HG02798 (cell line): ENCODE measurements around the gene PROCR.
A peak's percentile ranks its signal among the peaks of the same experiment; 100 is the strongest.
"Not testable (repeated sequence)": the region's sequence is repeated elsewhere in the genome, so short reads cannot be mapped to it uniquely, and the experiment has no call there.

ENCODE experiments used
- ATAC-seq: cut with Tn5 transposase; IDR thresholded peaks from one replicate; pipeline ENCODE4 v1.9.1; 2021; ENCODE audit warnings: mild to moderate bottlenecking; ENCODE audit not compliant: unreplicated experiment, poor library complexity

PROCR gene

GRCh38 chr20:35171753-35172433 lies at the start of gene PROCR:
Gene PROCR, plus strand, starts transcription at chr20:35172072. Its CDS starts 83 bp downstream, at chr20:35172155.
- ATAC-seq = no peak

GRCh38 chr20:35122756-35123405 lies 49.0 kb upstream of the PROCR start:
- no peak for ATAC-seq

DNA sequence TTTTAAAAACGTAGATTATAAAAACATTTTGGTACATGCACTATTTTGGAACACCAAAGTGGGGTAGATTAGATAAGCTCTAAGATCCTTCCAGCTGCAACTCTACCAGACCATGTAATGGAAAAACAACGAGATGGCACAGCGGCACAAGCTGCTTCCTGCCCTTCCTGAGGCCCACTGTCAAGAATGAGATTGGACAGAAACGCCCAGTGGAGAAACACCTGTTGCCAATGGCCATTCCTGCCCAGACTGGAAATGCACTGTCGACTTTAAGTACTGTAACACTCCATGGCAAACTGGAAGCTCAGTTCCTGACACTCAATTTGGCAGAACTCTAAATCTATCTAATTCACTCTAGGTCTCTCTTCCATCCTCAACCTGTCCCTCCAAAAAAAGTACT lies 46.1 kb upstream of the PROCR start:
- ATAC-seq = no peak

- ATAC-seq = no peak
Measured at GRCh38 chr20:35129647-35130069, 42.2 kb upstream of the PROCR start.

DNA sequence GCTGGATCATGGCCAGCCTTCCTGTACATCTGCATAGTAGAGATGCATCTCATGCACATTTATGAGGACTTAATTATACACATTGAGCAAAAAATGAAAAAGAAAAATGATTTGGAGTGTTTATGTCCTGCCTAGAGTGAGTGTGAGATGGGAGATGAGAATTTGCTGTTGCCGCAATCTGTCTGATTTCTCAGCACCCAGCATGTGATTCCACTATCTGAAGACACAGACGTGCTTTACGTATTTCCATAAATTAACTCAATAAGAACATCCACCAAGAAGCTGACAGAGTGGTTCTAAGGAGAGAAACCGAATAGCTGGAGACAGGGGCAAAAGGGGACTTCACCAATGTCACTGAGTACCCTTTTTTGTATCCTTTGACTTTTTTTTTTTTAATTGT lies 39.9 kb upstream of the PROCR start:
- ATAC-seq = no peak

- no peak for ATAC-seq
Measured at GRCh38 chr20:35133031-35133430, 38.8 kb upstream of the PROCR start.

DNA sequence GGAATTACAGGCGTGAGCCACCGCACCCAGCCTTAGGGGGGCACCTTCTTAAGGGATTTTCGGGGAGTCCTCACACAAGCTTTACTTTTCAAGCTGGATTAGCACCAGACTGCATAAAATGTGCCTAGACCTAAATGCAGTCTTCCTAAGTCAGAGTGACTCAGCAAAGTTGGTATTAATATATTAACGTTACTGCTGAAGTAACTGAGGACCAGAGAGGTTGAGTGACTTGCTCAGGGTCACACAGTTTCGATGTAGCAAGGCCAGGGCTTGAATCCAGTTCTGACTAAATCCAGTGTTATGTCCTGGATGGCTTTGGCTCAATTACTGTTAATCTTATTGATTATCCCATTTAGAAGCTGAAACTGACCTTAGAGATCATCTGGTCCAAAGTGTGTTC lies 38.1 kb upstream of the PROCR start:
- no peak for ATAC-seq

DNA sequence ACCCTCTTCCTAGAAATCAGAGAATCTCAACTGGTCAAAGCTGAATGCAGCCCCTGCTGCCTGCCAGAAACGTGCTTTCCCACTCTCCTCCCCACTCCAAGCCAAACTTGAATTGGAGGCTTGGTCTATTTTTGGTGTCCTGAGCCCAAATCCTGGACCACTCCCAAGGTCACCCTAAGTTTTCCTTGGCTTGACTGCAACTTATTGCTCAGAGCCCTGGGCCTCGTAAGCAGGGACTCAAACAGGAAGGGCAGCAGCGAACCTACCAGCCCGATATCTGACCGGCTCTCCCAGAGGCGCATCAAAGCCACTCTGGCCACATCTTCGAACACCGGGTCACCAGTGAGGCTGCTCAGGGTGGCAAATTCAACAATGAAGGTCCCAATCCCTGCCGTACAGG lies 37.4 kb upstream of the PROCR start:
- no peak for ATAC-seq

DNA sequence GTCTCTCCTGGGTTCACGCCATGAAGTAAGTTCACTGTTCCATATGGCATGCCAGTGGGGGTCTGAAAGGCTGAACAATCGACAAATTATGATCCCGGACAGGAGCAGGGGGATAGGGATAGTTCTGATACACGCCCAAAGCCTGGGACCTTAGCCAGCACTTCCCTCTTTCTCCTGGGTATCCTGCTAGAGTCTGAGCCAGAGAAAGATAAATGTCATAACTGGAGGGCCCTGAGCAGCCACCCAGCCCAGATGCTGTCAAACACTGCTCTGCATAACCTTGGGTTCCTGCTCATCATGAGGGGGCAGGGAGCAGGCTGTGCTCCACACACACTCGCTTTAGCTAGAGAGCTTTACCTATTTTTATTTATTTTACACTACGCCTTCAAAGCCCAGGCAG lies 37.0 kb upstream of the PROCR start:
- ATAC-seq = no peak

DNA sequence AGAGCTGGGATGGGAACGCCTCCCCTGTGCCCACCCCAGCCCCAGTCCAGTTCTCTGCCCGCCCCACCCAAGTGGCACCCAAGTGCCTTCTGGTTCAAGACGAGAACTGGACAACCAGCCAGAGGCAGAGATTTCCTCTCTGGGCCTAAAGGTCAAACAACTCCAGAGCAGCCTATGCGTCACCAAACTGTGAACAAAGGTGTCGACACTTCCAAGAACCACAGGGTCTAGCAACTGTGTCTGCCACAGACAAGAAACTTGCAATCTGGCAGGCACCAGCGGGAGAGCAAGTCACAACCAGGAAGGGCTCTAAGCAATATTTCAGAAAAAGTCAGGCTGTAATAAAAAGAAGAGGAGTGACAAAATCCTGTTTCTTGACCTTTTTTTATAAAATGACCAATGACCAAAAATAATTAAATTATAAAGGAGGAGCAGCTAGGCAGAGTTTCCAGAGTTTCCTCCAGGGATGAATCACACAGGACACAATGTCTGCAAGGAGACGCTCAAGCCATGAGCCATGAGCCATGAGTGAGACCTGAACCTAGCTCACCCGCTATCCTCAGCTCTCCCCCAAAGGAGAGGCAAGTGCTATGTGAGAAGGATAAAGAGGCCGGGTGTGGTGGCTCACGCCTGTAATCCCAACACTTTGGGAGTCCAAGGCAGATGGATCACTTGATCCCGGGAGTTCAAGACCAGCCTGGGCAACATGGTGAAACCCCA lies 35.8 kb upstream of the PROCR start:
- no peak for ATAC-seq

DNA sequence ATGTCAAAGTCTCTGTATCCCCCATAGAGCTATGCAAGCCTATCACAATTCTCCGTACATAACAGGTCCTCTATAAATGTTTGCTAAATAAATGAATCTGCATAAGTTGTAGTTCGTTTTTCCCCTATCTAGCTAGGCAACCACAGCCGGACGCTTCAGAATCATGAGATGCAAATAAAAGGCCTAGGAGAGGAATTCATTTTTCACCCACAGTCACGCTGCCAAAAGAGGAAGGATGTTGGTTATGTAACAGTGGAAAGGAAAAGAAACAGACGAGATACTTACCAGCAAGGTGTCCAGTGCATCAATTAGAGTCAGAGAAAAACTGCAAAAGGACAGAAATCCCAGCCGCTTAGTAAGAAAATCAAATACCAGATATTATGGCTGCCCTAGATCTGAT lies 27.2 kb upstream of the PROCR start:
- no peak for ATAC-seq

DNA sequence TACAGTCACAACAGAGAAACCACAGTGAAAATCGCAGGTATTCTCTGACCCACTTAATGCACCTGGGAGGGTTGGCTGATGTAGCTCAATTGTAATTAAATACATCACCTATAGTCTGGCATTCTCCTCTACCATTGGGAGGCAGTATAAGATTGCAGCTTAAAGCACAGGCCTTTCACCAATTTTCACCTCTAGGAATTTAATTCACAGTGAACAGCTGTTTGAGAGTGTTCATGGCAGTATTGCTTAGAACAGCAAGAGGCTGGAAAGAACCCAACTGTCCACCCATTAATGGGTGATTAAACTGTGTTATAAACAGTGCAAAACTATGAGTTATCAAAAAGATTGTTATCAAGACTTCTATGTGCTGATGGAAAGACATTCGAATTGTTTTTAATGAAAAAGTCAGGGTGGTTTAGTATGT lies 26.7 kb upstream of the PROCR start:
- ATAC-seq = no peak

DNA sequence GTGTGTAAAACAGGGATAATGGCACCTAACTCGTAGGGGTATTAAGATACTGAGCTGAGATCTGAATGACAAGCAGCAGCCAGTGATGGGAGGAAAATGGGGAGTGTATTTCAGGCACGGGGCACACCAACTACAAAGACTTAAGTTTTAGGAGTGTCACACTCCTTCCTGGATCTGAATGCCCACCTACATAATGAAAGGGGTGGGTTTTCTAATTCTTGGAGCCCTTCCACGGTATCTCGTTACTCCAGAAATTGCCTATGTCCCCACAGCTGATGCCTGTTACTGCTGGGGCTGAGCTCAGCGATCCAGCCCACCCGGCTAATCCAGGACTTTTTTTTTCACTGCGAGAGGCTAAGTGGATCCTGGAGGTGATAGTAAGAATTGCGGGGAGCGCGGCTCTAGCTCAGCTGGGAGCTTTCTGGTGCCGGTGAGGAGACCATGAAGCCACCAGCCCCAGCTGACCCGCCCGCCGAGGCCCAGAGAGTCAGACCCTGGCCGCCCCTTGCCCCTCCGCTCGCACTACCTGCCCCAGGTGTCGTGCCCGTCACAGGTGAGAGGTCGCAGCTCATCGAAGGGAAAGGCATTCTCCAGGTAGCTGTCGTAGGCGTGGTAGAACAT lies 25.5 kb upstream of the PROCR start:
- no peak for ATAC-seq

GRCh38 chr20:35146920-35147574 lies 24.8 kb upstream of the PROCR start, which contains the start of gene EDEM2:
Gene EDEM2, minus strand, starts transcription at chr20:35147336. Its CDS starts 78 bp downstream, at chr20:35147258.
- ATAC-seq = peak; percentile 87

DNA sequence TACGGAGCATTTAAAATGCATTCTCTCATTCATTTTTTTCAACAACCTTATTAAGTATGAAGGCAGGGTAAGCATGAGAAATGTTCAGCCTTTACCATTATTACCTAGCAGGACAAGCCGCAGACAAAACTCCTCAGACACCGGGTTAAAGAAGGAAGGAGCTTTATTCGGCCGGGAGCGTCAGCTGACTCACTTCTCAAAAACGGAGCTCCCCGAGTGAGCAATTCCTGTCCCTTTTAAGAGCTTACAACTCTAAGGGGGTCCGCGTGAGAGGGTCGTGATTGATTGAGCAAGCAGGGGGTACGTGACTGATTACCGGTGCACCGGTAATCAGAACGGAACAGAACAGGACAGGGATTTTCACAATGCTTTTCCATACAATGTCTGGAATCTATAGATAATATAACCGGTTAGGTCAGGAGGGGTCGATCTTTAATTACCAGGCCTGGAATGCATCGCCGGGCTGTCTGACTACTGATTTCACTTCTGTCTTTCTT lies 24.2 kb upstream of the PROCR start:
- peak; percentile 14 for ATAC-seq

GRCh38 chr20:35150846-35151579 lies 20.9 kb upstream of the PROCR start:
- no peak for ATAC-seq

DNA sequence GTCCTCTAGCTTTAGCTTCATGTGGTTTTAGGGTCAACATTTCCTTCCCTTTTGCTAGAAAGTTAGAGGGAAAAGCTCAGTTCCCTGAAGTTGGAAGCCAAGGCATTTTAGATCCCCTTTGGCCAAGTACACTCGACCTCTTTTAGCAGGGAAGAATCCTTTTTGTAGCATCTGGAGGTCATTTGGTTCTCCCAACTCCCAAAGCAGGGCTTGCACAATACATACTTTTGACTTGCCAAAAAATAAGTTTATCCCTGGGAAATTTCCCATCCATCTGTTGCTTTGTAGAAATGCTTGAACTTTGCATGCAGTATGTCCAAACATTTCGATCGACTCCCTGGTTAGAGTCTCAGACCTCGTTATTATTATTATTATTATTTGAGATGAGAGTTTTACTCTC lies 20.1 kb upstream of the PROCR start:
- ATAC-seq = no peak

GRCh38 chr20:35155936-35156335 lies 15.9 kb upstream of the PROCR start:
- no peak for ATAC-seq

DNA sequence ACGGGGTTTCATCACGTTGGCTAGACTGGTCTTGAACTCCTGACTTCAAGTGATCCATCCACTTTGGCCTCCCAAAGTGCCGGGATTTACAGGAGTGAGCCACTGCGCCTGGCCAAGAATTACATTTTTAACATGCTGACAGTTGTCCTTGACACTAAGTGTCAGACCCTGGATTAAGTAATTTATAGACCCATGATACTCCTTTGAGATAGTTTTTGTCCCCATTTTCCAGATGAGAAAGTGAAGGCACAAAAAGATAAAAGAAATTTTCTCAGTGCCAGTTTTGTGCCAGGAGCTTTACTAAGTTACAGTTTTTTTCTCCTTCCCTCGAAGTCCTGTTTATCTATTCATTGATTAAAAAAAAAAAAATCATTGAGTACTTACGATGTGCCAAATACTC lies 14.9 kb upstream of the PROCR start:
- ATAC-seq = no peak

DNA sequence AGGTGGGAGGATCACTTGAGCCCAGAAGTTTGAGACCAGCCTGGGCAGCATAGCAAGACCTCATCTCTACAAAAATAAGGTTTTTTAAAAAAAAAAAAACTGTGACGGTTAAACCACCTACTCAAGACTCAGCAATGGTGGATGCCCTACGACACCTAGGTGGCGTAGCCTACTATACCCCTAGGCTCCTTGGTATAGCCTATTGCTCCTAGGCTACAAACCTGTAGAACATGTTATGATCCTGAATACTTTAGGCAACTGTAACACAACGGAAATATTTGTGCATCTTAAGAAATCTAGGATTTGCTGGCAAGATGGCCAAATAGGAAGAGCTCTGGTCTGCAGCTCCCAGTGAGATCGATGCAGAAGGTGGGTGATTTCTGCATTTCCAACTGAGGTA lies 11.5 kb upstream of the PROCR start:
- ATAC-seq = not testable (repeated sequence)
